SU-DHL-6 (cell line): ENCODE measurements around the gene SLX1A.

Experiments used
- H2AFZ ChIP-seq: fragments of 200-600 bp; sonication (generic); 2 replicates; pipeline ENCODE4 v1.6.1; 2014; ENCODE audit warnings: low read depth, mild to moderate bottlenecking, moderate library complexity, mixed read lengths, antibody characterized with exemption, low read length; ENCODE audit not compliant: severe bottlenecking
- H3F3A ChIP-seq: fragments of 200-600 bp; shearing (Covaris generic); 2 replicates; pipeline ENCODE4 v1.6.0; 2016; ENCODE audit warnings: antibody characterized with exemption, mild to moderate bottlenecking; ENCODE audit not compliant: insufficient read depth
- H3K27ac ChIP-seq: fragments of 200-600 bp; sonication (generic); 2 replicates; pipeline ENCODE4 v1.5.1; 2016; ENCODE audit warnings: low read depth, mild to moderate bottlenecking, low read length, moderate library complexity, mixed read lengths
- H3K27me3 ChIP-seq: fragments of 200-600 bp; sonication (generic), shearing (Covaris generic); 2 replicates; pipeline ENCODE4 v1.6.0; 2014; ENCODE audit warnings: mild to moderate bottlenecking, low read length
- H3K36me3 ChIP-seq: fragments of 200-600 bp; sonication (generic); 2 replicates; pipeline ENCODE4 v1.6.1; 2014; ENCODE audit warnings: mild to moderate bottlenecking, low read length, mixed read lengths
- H3K4me2 ChIP-seq: fragments of 300-600, 200-600 bp; shearing (Covaris generic), sonication (generic); 2 replicates; pipeline ENCODE4 v1.6.0; 2014; ENCODE audit warnings: low read length, low read depth, mild to moderate bottlenecking; ENCODE audit not compliant: poor library complexity, severe bottlenecking
- H3K4me3 ChIP-seq: fragments of 200-600 bp; sonication (generic); 2 replicates; pipeline ENCODE4 v1.5.1; 2014; ENCODE audit warnings: antibody characterized with exemption, low read length, mild to moderate bottlenecking, mixed read lengths; ENCODE audit not compliant: insufficient read depth, poor library complexity, severe bottlenecking
- H3K79me2 ChIP-seq: fragments of 200-600 bp; sonication (generic); 2 replicates; pipeline ENCODE4 v1.6.1; 2014; ENCODE audit warnings: mild to moderate bottlenecking, low read length, moderate library complexity; ENCODE audit not compliant: insufficient read depth
- H3K9ac ChIP-seq: fragments of 200-600 bp; sonication (generic); 2 replicates; pipeline ENCODE4 v1.7.0; 2014; ENCODE audit warnings: mild to moderate bottlenecking, low read length
- H3K9me2 ChIP-seq: fragments of 200-600 bp; sonication (generic); replicated peaks from 2 replicates; pipeline ENCODE4 v1.6.1; 2014; ENCODE audit warnings: low read length; ENCODE audit not compliant: insufficient read depth
- H3K9me3 ChIP-seq: fragments of 200-600 bp; sonication (generic); 2 replicates; pipeline ENCODE4 v1.6.1; 2014; ENCODE audit warnings: low read length, mixed read lengths; ENCODE audit not compliant: insufficient read depth
- H4K20me1 ChIP-seq: fragments of 200-600 bp; sonication (generic); 2 replicates; pipeline ENCODE4 v1.6.1; 2014; ENCODE audit warnings: low read depth, mild to moderate bottlenecking, antibody characterized with exemption, low read length, moderate library complexity, mixed read lengths
- EZH2phosphoT487 ChIP-seq: fragments of 200-600 bp; sonication (generic), shearing (Covaris generic); conservative IDR thresholded peaks from 2 replicates; pipeline ENCODE4 v1.6.1; 2018; ENCODE audit warnings: mild to moderate bottlenecking, antibody characterized with exemption, low read length, moderate library complexity, mixed read lengths
- TF ChIP-seq, protein P1 (sequence below): fragments of 200-600 bp; sonication (generic); IDR thresholded peaks from one replicate; pipeline ENCODE4 v1.5.1; 2017; ENCODE audit warnings: antibody characterized with exemption, mild to moderate bottlenecking, low read length, moderate library complexity; ENCODE audit not compliant: insufficient read depth, poor library complexity, severe bottlenecking

Gene SLX1A

DNA sequence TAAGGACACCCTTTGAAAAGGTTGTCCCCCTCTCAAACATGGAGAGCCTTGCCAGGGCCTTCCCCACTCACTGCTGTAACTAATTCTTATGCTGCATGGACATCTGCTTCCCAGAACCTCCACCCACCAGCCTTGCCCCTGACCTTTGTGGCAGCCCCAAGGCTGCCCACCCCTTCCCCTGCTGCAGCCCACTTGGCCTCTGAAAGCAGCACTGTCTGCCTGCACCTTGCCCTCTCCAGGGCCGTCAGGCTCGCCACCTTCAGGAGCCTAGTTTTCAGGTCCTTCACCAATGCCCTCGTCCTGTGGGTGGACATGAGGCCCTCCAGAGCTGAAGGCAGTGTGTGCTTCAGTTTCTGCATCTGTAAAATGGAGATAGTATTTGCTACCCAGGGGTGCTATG is 12.9 kb upstream of the SLX1A start:
- Histone ChIP-seq H3K36me3 (peaks cover 6% of the 10 kb centered on the region; the same call in 1 of the 2 replicates), H3K9me2 (no peaks in the 10 kb centered on the region)
- TF ChIP-seq, protein P1, sequence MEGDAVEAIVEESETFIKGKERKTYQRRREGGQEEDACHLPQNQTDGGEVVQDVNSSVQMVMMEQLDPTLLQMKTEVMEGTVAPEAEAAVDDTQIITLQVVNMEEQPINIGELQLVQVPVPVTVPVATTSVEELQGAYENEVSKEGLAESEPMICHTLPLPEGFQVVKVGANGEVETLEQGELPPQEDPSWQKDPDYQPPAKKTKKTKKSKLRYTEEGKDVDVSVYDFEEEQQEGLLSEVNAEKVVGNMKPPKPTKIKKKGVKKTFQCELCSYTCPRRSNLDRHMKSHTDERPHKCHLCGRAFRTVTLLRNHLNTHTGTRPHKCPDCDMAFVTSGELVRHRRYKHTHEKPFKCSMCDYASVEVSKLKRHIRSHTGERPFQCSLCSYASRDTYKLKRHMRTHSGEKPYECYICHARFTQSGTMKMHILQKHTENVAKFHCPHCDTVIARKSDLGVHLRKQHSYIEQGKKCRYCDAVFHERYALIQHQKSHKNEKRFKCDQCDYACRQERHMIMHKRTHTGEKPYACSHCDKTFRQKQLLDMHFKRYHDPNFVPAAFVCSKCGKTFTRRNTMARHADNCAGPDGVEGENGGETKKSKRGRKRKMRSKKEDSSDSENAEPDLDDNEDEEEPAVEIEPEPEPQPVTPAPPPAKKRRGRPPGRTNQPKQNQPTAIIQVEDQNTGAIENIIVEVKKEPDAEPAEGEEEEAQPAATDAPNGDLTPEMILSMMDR = no peak
- no peak for TF ChIP-seq EZH2phosphoT487

GRCh38 chr16:30183233-30184095 is 10.2 kb upstream of the SLX1A start, which contains the start of gene CORO1A:
CORO1A (plus strand) TSS chr16:30183602; CDS start chr16:30185210, 1,608 bp downstream.
- Histone ChIP-seq H3K4me2 (peak within 1 kb of the TSS; percentile 97), H3K36me3 (peaks cover 16% of the 10 kb centered on the region), H3K27ac (peak within 1 kb of the TSS; percentile 98), H3K9me2 (no peaks in the 10 kb centered on the region), H3F3A (peaks cover 38% of the 10 kb centered on the region), H3K27me3 (no peaks in the 10 kb centered on the region), H3K4me3 (peak within 1 kb of the TSS; percentile 94), H3K9me3 (no peaks in the 10 kb centered on the region), H2AFZ (peak within 1 kb of the TSS; percentile 73), H3K9ac (peak within 1 kb of the TSS; percentile 100), H3K79me2 (peaks cover 15% of the 10 kb centered on the region), H4K20me1 (no peaks in the 10 kb centered on the region; the same call in 1 of the 2 replicates)
- TF ChIP-seq, protein P1 = no peak
- TF ChIP-seq EZH2phosphoT487 = no peak

More for the DNA sequence above, 12.9 kb upstream of the SLX1A start:
- Histone ChIP-seq H3K27me3 (no peaks in the 10 kb centered on the region), H3K27ac (no peak overlapping the region), H4K20me1 (no peaks in the 10 kb centered on the region), H3K4me2 (no peak overlapping the region), H3K9ac (no peak overlapping the region), H2AFZ (no peak overlapping the region), H3K9me3 (no peaks in the 10 kb centered on the region), H3F3A (peaks cover 15% of the 10 kb centered on the region), H3K79me2 (peaks cover 9% of the 10 kb centered on the region), H3K4me3 (no peak overlapping the region)

DNA sequence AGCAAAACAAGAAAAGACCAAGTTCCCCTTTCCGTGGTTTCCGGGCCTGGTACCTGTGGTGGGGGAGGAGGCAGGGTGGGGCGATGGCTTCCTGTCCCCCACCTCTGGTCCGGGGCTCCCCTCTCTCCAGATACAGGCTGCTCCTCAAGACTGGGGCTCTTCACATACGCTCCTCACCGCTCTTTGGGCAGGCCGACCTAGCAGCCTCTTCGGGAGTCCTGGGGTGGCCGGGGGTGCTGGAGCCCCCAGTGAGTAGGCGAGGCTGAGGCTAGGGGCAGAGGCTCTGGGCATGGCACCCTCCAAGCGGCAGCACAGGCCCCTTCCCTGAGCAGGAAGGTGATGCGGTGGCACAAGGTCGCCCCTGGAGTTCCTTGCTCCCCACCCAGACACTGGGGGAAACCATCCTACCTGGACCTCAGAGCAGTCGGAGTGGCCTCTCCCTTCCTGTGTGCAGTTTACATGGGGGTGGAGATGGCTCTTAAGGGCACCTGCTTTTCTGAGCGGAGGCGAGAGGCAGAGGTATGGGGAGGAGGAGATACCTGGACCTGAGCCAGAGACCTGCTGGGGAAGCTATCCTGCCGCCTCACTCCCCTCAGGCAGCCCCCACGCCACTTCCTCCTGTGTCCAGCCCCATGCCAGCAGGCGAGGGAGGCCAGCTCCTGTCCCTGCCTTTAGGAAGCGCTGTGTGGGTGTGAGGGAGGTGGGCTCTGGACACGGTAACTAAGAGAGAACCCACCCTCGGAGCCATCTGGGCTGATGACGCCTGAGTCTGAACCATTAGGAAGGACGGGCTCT is 9.4 kb upstream of the SLX1A start:
- H3K27ac ChIP-seq = peak overlapping the region; percentile 98
- H3K9me2 ChIP-seq = no peaks in the 10 kb centered on the region
- no peak for TF ChIP-seq EZH2phosphoT487
- TF ChIP-seq, protein P1 = no peak
- H4K20me1 ChIP-seq = no peaks in the 10 kb centered on the region; the same call in 1 of the 2 replicates
- H3K4me2 ChIP-seq = peak overlapping the region; percentile 97
- peaks cover 38% of the 10 kb centered on the region for H3F3A ChIP-seq
- H3K9ac ChIP-seq = peak overlapping the region; percentile 100
- H3K36me3 ChIP-seq = peaks cover 16% of the 10 kb centered on the region
- H3K4me3 ChIP-seq = peak overlapping the region; percentile 94
- H3K79me2 ChIP-seq = peaks cover 15% of the 10 kb centered on the region
- no peak overlapping the region for H2AFZ ChIP-seq
- H3K9me3 ChIP-seq = no peaks in the 10 kb centered on the region
- H3K27me3 ChIP-seq = no peaks in the 10 kb centered on the region
